HL-60 (cell line): ENCODE results near the gene HSPA12A.

Experiments
- DNase-seq, 2 experiments: peaks; one replicate each; pipeline ENCODE4 v3.0.0-alpha.2; 2010 to 2020; ENCODE audit warnings: low read depth in 1 of 2, low spot score in 1 of 2
- H3K27ac ChIP-seq: fragments of 250-450 bp; sonication (Bioruptor Pico); replicated peaks from 2 replicates; pipeline ENCODE4 v1.5.1; 2020; ENCODE audit warnings: mild to moderate bottlenecking, moderate library complexity
- H3K27me3 ChIP-seq: fragments of 250-450 bp; sonication (Bioruptor Pico); 2 replicates; pipeline ENCODE4 v1.5.1; 2021; ENCODE audit warnings: mild to moderate bottlenecking, moderate library complexity; ENCODE audit not compliant: insufficient read depth, poor library complexity, severe bottlenecking
- H3K4me3 ChIP-seq: replicated peaks from 2 replicates; pipeline ENCODE4 v1.5.1; 2011; ENCODE audit warnings: mild to moderate bottlenecking, control low read depth, low read length; ENCODE audit not compliant: insufficient read depth
- GABPA ChIP-seq: IDR thresholded peaks from 2 replicates; pipeline ENCODE4 v1.6.1; 2012; ENCODE audit warnings: low read depth
- POLR2AphosphoS5 ChIP-seq: IDR thresholded peaks from 2 replicates; pipeline ENCODE4 v1.6.1; 2012; ENCODE audit warnings: low read depth
- SPI1 ChIP-seq: IDR thresholded peaks from 2 replicates; pipeline ENCODE4 v1.6.1; 2012; ENCODE audit warnings: low read depth, mild to moderate bottlenecking, borderline replicate concordance
- TF ChIP-seq, protein P1 (sequence below): IDR thresholded peaks from 2 replicates; pipeline ENCODE4 v1.6.1; 2012; ENCODE audit warnings: low read depth; ENCODE audit not compliant: insufficient replicate concordance
- TF ChIP-seq, protein P2 (sequence below): IDR thresholded peaks from one replicate; pipeline ENCODE4 v1.5.1; 2011; ENCODE audit warnings: low read length, control low read depth, inconsistent platforms; ENCODE audit not compliant: insufficient read depth

HSPA12A gene

DNA sequence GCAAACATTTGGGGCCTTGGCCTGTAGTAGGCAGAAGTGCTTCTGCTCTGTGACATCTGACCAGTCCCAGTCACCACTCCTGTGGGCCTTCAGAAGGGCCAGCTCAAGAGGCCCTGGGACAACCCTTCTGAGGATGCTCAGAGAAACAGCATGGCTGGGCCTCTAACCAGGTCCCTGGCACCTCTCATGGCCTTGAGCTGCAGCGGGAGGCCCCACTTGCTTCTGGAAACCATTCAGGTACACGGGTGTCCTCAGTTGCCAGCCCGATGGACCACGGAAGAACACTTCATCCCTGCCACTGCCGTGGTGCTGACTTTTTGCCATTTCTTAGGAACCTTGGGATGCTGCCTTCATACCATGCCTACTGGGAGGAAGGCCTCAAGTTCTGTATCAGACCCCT lies 57.6 kb downstream of the HSPA12A start:
- H3K4me3 ChIP-seq = no peak overlapping the region
- TF ChIP-seq POLR2AphosphoS5 (no peak), SPI1 (no peak), GABPA (no peak)
- TF ChIP-seq, protein P1, sequence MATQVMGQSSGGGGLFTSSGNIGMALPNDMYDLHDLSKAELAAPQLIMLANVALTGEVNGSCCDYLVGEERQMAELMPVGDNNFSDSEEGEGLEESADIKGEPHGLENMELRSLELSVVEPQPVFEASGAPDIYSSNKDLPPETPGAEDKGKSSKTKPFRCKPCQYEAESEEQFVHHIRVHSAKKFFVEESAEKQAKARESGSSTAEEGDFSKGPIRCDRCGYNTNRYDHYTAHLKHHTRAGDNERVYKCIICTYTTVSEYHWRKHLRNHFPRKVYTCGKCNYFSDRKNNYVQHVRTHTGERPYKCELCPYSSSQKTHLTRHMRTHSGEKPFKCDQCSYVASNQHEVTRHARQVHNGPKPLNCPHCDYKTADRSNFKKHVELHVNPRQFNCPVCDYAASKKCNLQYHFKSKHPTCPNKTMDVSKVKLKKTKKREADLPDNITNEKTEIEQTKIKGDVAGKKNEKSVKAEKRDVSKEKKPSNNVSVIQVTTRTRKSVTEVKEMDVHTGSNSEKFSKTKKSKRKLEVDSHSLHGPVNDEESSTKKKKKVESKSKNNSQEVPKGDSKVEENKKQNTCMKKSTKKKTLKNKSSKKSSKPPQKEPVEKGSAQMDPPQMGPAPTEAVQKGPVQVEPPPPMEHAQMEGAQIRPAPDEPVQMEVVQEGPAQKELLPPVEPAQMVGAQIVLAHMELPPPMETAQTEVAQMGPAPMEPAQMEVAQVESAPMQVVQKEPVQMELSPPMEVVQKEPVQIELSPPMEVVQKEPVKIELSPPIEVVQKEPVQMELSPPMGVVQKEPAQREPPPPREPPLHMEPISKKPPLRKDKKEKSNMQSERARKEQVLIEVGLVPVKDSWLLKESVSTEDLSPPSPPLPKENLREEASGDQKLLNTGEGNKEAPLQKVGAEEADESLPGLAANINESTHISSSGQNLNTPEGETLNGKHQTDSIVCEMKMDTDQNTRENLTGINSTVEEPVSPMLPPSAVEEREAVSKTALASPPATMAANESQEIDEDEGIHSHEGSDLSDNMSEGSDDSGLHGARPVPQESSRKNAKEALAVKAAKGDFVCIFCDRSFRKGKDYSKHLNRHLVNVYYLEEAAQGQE = no peak
- TF ChIP-seq, protein P2, sequence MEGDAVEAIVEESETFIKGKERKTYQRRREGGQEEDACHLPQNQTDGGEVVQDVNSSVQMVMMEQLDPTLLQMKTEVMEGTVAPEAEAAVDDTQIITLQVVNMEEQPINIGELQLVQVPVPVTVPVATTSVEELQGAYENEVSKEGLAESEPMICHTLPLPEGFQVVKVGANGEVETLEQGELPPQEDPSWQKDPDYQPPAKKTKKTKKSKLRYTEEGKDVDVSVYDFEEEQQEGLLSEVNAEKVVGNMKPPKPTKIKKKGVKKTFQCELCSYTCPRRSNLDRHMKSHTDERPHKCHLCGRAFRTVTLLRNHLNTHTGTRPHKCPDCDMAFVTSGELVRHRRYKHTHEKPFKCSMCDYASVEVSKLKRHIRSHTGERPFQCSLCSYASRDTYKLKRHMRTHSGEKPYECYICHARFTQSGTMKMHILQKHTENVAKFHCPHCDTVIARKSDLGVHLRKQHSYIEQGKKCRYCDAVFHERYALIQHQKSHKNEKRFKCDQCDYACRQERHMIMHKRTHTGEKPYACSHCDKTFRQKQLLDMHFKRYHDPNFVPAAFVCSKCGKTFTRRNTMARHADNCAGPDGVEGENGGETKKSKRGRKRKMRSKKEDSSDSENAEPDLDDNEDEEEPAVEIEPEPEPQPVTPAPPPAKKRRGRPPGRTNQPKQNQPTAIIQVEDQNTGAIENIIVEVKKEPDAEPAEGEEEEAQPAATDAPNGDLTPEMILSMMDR = no peak
- no peaks in the 10 kb centered on the region for H3K27me3 ChIP-seq
- no peak for DNase-seq
- H3K27ac ChIP-seq = no peak overlapping the region

DNA sequence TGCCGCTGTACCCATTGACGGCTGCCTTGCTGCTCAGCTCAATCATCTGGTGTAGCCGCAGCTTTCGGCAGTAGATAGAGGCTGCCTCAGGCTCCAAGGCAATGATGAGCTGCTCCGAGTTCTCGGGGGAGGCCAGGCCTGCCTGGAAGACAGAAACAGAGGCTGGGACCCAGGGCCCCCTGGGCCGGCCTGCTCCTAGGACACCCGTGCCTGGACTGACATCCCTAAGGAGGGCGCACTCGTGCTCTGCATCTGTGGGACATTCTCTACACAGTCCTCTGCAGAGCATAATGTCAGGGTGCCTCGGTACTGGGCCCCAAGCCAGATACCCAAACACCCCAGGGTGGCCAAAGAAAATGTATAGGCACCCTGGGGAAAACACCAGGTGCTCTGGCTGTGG lies 58.5 kb downstream of the HSPA12A start:
- Histone ChIP-seq H3K4me3 (no peak overlapping the region), H3K27me3 (no peaks in the 10 kb centered on the region), H3K27ac (no peak overlapping the region)
- no peak for DNase-seq
- TF ChIP-seq, protein P1 = no peak
- no peak for TF ChIP-seq SPI1

DNA sequence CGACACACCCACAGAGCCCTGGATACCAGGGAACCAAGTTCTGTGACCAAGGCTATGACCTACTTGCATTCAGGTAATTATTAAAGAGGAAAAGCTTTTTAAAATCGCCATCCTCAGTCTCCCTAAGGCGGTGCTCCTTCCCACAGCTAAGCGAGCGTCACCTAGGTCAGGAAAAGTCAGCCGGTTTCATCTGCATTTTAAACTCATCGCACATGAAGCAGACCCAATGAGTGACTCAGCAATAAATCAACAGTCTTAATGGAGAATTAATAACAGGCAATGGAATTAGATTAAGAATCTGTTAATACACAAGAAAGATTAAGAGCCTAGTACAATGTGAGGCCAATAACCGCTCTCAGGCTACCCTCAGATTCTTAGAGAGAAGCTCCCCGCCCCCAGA lies 59.2 kb downstream of the HSPA12A start:
- TF ChIP-seq, protein P1 = no peak
- TF ChIP-seq POLR2AphosphoS5 (no peak), SPI1 (no peak), GABPA (no peak)
- TF ChIP-seq, protein P2 = no peak
- no peak for DNase-seq
- Histone ChIP-seq H3K27ac (no peak overlapping the region), H3K27me3 (no peaks in the 10 kb centered on the region), H3K4me3 (no peak overlapping the region)

DNA sequence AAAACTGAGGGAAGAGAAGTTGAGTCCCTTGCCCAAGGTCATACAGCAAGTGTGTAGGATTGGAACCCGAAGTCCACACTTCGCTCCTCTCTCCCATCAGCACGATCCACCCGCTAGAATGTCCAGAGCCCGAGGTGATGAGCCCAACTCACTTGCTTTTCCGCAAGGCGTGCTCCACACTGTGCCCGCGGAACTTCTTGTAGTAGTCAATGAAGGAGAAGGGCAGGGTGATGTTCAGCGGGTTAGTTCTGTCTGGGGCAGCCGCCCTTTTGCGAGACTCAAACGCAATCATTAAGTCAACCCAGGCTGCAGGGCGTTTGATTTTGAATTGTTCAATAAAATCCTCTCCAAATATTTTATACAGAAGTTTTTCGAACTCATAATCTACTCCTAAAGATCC lies 63.0 kb downstream of the HSPA12A start:
- H3K27me3 ChIP-seq = no peaks in the 10 kb centered on the region
- no peak overlapping the region for H3K27ac ChIP-seq
- H3K4me3 ChIP-seq = no peak overlapping the region
- DNase-seq = no peak
- TF ChIP-seq GABPA (no peak), SPI1 (no peak), POLR2AphosphoS5 (no peak)
- TF ChIP-seq, protein P1 = no peak
- TF ChIP-seq, protein P2 = no peak
